Measurements from ENCODE around the gene TDRD12. TPM values are rescaled to one million over a fixed set of nuclear protein-coding genes. Genes with fewer than 3 reads are reported as not detected.

The TDRD12 gene
- total and polyA plus RNA-seq, 12 donors: 0.06 to 0.47 (median 0.12) TPM; not detected in 6

GRCh38 chr19:32675720-32676185 is 43.8 kb upstream of the TDRD12 start, which contains the start of gene RGS9BP:
TSS of gene RGS9BP (plus strand) at chr19:32675848. CDS start at chr19:32676264, 416 bp downstream.
- Histone ChIP-seq H3K4me3 (peak within 1 kb of the TSS; percentile 48 to 97 (median 86)), H3K27me3 (peaks cover 0 to 33% (median 8%) of the 10 kb centered on the region in 7 donors), H3K36me3 (peaks cover 0 to 4% (median 0%) of the 10 kb centered on the region in 9 donors), H3K4me1 (peaks cover 4 to 46% (median 29%) of the 10 kb centered on the region in 9 donors), H3K27ac (peak within 1 kb of the TSS in 9 of 10 donors; percentile 81 to 90 (median 85)), H3K9me3 (no peaks in the 10 kb centered on the region)
- 2% methylated on average over 48 to 53 of the region's 53 CpGs for WGBS, 2 donors
- TF ChIP-seq CTCF (IDR thresholded peaks at IDR 0.05): no peak
- ATAC-seq (peak; percentile 79 to 92 (median 88)), DNase-seq (peak; percentile 85 to 90)
- intact Hi-C loops (cut with DNase I): loop anchor here in 2 of 10 donors (2.0 kb wide), 1 partner anchor 15 kb away; the partner anchor contains the start of gene NUDT19 (in 2 of the 2)

GRCh38 chr19:32676186-32676894 is 43.2 kb upstream of the TDRD12 start:
- TF ChIP-seq CTCF (IDR thresholded peaks at IDR 0.05): peak in 2 of 9 donors; percentile 8 to 18
- H3K9me3 ChIP-seq: no peaks in the 10 kb centered on the region
- H3K4me1 ChIP-seq: peaks cover 4 to 46% (median 29%) of the 10 kb centered on the region in 9 donors
- peak overlapping the region in 8 of 10 donors; percentile 33 to 90 (median 86) for H3K27ac ChIP-seq
- intact Hi-C loops (cut with DNase I): loop anchor here in 1 of 10 donors (2.0 kb wide), 1 partner anchor 14 kb away; the partner anchor contains the start of gene NUDT19
- ATAC-seq (peak in 2 of 8 donors; percentile 2 to 10), DNase-seq (peak in 1 of 2 donors; percentile 30)
- H3K4me3 ChIP-seq: peak overlapping the region; percentile 48 to 97 (median 86)
- WGBS, 2 donors: 3 to 4% methylated on average over 73 to 93 of the region's 93 CpGs
- H3K36me3 ChIP-seq: peaks cover 0 to 2% (median 0%) of the 10 kb centered on the region in 9 donors
- H3K27me3 ChIP-seq: peaks cover 0 to 33% (median 8%) of the 10 kb centered on the region in 7 donors

- peak in 1 of 2 donors; percentile 21 for DNase-seq
- TF ChIP-seq CTCF (IDR thresholded peaks at IDR 0.05): no peak
- Histone ChIP-seq H3K27ac (peak overlapping the region in 8 of 10 donors; percentile 33 to 90 (median 81)), H3K4me1 (peaks cover 4 to 41% (median 29%) of the 10 kb centered on the region in 9 donors), H3K9me3 (no peaks in the 10 kb centered on the region), H3K36me3 (no peaks in the 10 kb centered on the region), H3K27me3 (peaks cover 0 to 33% (median 8%) of the 10 kb centered on the region in 7 donors), H3K4me3 (peak overlapping the region in 9 of 10 donors; percentile 61 to 97 (median 87))
- 20 to 24% methylated on average over 33 of the region's 33 CpGs for WGBS, 2 donors
- intact Hi-C loops (cut with DNase I): loop anchor here in 1 of 10 donors (2.0 kb wide), 1 partner anchor 14 kb away; the partner anchor contains the start of gene NUDT19
- ATAC-seq: no peak
Measured at GRCh38 chr19:32676895-32677359, 42.6 kb upstream of the TDRD12 start.

- ATAC-seq (no peak), DNase-seq (no peak)
- peak overlapping the region in 9 of 10 donors; percentile 17 to 90 (median 81) for H3K27ac ChIP-seq
- WGBS, 2 donors: 39 to 43% methylated on average over 9 of the region's 9 CpGs
- H3K4me1 ChIP-seq: peaks cover 4 to 34% (median 29%) of the 10 kb centered on the region in 9 donors
- H3K36me3 ChIP-seq: no peaks in the 10 kb centered on the region
- peaks cover 0 to 33% (median 8%) of the 10 kb centered on the region in 7 donors for H3K27me3 ChIP-seq
- peak in 1 of 9 donors; percentile 23 for TF ChIP-seq CTCF (IDR thresholded peaks at IDR 0.05)
- H3K9me3 ChIP-seq: no peaks in the 10 kb centered on the region
- intact Hi-C loops (cut with DNase I): loop anchor here in 1 of 10 donors (2.0 kb wide), 1 partner anchor 13 kb away; the partner anchor contains the start of gene NUDT19
- H3K4me3 ChIP-seq: peak overlapping the region in 6 of 10 donors; percentile 77 to 92 (median 86)
Measured at GRCh38 chr19:32677657-32678056, 41.9 kb upstream of the TDRD12 start.

Measured in heart right ventricle (tissue), 16 donors.